Activated CD4-positive, CD25-positive, alpha-beta regulatory T cell (primary cell): ENCODE measurements around the gene CKB.
A peak's percentile ranks its signal among the peaks of the same experiment; 100 is the strongest.
"Not testable (repeated sequence)": the region's sequence is repeated elsewhere in the genome, so short reads cannot be mapped to it uniquely, and the experiment has no call there.

Source experiments
- DNase-seq, 4 experiments: peaks; one replicate each; lab custom pipeline; 2025; lab: John Stamatoyannopoulos, UW

The CKB gene

DNA sequence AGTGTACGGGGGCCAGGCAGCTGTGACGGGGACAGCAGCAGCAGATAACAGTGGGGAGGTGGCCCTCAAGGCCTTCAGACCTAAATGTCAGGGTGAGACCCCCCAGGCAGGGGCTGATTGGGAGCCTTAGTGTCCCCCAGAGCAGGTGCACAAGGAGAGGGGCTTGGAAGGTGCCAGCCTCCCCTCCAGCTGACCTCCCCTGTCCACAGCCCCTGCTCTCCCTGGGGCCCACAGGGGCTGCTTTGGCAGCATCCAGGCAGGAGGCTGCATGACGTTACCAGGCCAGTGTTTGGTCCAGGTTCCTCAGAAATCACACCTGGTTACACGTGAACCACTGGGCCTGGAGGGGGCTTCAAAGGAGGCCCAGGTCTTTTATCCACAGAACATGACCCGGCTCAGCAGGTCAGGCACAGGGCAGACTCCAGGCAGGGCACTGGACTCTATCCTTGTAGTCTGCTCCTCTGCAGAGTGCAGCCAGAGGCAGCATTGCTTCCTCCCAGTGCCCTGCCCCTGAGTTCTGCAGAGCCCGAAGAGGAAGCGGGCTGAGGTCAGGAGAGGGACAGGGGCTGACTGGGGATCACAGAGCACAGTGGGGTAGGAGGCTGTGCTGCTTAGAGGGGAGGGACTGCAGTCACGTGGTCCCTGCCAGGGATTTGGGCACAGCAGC lies 3.8 kb upstream of the CKB start:
- no peak for DNase-seq

GRCh38 chr14:103525430-103526246 lies 3.0 kb upstream of the CKB start:
- DNase-seq: not testable (repeated sequence)

GRCh38 chr14:103524002-103524935 lies 1.6 kb upstream of the CKB start:
- DNase-seq: no peak

DNA sequence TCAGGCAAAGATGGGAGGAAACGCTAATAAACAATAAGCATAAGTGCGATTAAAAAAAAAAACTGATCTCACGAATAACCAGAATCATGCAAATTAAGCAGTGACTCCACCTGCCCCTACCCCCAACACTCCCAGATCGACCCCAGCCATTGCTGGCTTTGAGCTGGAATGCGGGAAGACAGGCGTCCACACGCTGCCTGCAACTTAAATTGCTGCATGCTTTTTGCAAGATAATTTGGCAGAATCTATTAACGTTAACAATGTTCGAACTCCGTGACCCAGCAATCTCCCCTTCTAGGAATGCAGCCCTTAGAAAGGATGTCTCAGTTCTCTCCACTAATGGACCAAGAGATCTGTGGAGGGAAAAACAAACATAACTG lies 935 bp upstream of the CKB start:
- no peak for DNase-seq

GRCh38 chr14:103521951-103522563 lies 573 bp downstream of the CKB start:
- DNase-seq: no peak

DNA sequence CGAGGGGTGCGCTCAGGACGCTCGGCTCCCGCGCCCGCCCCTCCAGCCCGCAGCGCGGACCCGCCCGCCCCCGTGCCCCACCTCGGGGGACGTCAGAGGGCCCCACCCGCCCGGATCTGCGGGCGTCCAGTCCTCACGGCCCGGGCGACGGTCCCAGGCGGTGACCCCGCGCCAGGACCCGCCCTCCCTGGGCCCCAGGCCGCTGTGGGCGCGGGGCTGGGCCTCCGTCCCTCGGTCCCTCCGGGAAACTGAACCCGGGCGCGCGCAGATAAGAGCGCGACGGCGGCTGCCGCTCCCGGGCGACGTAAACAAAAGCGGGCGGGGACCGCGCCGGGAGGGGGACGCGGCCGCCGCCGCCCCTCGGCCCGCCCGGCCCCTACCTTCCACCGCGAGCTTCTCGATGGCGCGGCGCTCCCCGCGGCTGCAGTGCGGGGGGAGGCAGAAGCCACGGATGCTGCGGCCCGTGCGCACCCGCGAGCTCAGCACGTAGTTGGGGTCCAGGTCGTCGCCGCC lies 1.1 kb downstream of the CKB start:
- no peak for DNase-seq

DNA sequence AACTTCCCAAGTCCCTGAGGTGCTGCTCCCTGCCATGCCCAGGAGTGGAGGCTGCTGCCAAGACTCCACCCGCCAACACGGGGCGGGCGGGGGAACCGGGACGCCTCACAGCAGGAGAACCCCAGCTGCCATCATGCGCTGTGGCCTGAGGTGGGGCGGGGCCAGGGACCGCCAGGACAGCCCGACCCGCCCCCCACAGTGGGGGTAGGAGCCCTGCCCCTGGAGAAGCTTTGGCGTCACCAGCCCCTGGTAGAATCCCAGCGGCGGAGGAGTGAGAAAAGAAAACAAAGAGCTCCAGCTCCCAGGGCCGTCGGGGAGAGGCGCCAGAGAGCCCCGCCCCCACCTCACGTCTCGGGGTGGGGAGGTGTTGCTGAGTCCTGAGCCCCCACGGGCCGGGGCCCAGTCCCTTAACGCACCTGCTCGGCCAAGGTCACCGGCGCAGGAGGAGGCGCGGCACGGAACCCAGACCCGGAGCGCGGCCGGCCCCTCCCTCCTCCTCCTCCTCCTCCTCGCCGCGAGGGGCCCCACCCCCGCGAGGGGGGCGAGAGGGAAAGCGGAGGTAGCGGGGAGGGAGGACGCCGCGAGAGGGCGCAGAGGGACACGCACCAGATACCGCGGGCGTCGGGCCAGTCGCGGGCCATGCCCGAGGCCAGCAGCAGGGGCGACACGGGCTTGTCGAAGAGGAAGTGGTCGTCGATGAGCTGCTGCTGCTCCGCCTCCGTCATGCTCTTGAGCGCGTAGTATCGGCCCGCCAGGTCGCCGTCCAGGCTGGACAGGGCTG lies 1.8 kb downstream of the CKB start:
- DNase-seq: peak in 2 of 4 experiments; percentile 48 to 50

DNA sequence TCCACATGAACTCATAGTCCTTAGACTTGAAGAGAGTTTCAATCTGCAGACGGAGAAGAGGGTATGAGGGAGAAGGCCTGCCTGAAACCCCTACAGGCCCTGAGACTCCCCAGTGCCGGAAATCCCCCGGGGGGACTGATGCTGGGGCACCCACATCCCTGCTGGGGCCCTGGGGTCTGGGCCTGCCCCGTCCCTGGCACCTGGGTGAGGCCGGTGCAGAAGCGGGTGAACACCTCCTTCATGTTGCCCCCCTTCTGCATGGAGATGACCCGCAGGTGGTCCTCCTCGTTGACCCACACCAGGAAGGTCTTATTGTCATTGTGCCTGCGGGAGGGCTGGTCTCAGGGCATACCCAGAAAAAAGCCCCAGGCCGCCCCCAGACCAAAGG lies 2.4 kb downstream of the CKB start:
- no peak for DNase-seq

GRCh38 chr14:103519837-103520212 lies 2.8 kb downstream of the CKB start:
- DNase-seq: no peak

- DNase-seq: no peak
These were observed 3.4 kb downstream of the CKB start for GRCh38 chr14:103519043-103519836.

DNA sequence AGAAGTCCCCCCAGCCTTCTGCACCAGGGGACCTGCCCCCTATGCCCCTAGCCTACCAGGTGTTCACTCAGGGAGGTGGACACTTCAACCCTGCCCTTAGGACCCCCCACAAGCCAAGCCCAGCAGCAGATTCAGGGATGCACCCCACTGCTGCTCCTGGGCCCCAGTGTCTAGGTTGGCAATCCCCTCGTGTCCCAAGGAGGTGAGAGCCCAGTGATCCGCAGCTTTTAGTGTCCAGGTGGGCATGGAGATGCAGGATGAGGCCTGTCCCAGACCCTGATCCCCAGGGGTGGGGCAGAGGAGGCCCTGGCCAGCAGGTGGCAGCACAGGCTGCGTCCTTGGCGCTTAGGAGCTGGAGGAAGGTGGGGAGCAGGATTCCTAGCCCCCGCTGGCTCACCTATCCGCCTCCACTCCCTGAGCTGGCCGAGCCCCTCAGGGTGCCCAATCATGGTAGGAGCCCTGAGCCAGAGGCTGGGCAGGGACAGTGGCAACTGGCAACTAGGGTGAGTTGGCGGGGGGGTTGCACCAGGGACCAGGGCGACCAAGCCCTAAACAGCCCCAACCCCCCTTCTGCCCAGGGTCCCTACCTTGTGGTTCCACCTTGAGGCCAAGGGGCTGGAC lies 4.1 kb downstream of the CKB start:
- DNase-seq: peak in 3 of 4 experiments; percentile 25 to 40 (median 33)

DNA sequence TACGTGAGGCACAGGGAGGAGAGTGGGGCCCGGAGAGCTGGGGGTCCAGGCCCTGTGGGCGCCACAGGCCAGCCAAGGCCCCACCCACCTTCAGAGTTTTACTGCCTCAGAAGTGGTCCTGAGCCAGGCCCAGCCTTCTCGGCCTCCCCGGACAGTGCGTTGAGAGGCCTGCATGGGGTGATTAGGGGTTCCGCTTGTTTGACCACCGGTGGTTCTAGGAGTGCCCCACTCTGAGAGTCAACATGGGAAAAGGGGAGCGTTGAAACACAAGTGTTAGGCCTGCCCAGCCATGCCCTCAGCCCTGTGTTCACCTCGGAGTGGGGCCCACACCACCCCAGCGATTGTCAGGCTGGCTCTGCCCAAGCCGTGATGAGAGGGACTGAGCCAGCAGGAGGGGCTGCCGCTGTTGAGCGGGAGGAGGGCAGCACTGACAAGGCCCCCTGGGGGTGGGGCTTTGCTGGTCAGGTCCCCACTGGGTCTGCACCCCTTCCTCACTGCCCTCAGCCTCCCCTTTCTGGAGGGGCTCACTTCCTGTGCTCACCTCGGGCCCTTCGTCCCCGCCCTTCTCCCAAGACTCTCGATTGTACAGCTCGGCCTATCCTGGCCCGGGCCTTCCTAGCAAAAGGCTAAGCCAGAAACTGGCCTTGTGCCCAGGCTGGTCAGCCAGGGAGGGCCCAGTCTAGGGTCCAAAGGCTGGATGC lies 4.8 kb downstream of the CKB start:
- no peak for DNase-seq

DNA sequence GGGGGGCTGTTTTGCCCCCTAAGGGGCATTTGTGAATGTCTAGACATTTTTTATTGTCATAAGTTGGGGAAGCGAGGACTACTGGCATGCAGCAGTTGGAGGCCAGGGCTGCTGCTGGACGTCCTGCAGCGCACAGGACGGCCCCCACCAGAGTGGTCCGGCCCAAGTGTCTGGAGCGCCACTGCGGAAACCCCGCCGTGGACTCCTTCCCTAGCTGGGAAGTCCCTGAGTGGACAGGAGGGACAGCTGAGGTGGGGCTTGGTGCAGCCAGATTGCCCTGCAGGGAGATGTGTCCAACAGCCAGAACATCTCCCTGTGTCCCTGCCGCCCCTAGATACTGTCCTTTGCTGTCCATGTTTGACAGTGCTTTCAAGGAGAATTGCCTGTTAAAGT lies 5.5 kb downstream of the CKB start:
- DNase-seq: no peak

DNA sequence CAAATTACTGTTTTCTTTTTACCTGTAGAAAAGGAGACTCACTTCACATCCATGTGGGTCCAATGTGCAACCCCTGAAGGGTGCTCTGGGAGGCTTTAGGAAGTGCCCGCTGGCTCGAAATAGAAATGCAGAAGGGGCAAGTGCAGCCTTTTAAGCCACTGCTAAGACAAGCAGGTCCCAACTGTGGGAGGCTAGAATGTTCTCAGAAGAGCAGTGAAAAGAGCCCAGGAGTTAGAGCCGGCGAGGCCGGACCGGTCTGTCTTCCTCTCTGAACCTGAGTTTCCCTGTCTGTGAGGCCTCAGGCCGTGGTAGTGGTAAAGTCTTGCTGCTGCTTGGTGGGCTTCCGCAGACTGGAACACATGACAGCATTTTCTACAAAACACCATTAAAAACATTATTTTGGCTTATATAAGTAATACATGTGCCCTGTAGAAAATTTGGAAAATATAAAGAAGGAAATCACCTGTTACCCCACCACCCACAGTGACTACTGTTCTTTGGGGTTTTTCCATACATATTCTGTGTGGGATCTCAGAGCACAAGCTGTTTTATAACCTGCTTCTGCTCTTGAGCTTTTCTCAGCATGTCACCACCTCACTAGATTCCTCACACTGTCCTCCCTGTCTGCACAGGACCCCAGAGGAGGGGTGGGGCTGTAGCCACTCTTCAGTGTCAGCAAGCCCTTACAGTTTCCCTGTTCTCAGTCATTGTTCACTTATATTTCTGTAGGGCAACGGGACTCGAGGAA lies 6.0 kb downstream of the CKB start:
- no peak for DNase-seq

DNA sequence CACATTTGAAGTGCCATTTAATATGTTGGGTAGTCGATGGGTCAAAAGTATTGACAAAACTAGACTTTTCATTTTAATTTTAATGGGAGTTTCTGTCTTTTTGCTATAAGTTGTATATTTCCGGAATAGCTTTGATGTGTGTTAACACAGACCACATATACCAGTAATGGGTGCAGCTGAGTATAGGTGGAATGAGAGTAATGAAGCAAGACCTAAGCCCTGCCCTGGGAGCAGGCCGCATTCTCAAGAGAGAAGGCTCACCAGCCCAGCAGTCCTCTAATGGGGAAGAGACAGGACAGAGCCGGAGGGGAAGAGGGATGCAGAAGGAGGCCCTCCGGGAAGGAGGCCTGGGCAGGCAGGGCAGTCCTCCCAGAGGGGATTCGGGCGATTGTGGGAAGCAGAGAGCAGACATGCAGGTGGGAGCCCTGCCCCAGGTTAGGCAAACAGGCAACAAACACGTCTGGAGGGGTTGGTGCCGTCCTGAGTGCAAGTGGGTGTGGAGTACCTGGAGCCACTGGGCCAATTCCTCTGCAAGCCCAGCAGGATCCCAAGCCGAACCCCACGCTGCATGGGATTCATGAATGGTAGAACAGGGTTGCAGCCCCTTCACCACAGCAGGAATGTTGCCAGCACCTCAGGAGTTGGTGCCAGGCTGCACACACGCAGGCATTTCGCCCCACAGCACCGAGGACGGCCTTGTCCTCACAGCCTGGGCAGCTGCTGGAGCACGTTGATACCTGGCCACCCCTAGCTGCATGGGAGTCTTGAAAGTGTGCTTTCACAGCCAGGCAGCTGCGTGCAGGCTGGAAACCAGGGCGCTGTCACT lies 7.8 kb downstream of the CKB start:
- DNase-seq: no peak

GRCh38 chr14:103512701-103513611 lies 9.7 kb downstream of the CKB start:
- no peak for DNase-seq
